Caco-2 (cell line): ENCODE results near the gene MCTP1. TPM values are rescaled to one million over a fixed set of nuclear protein-coding genes. Genes with fewer than 3 reads are reported as not detected.

Experiments used
- BruUV-seq: library from RNA; stranded (reverse); fragments of 400-500 nt; replicated peaks from 2 replicates; lab custom pipeline; 2021; lab: Mats Ljungman, UMichigan
- CTCF ChIA-PET: fragments of 300-600 bp; sonication (Branson Sonifier 250); formaldehyde crosslinking; loops from one replicate; lab custom pipeline; 2022; ENCODE audit warnings: antibody characterized with exemption; lab: Charles Lee
- POLR2A ChIA-PET: fragments of 300-600 bp; sonication (Branson Sonifier 250); formaldehyde crosslinking; loops from one replicate; lab custom pipeline; 2022; ENCODE audit warnings: antibody characterized with exemption; lab: Charles Lee
- DNase-seq, 2 experiments: peaks; one replicate each; pipeline versions ENCODE4 v3.0.0 to v3.0.0-alpha.2; 2020 to 2022
- H3K27me3 ChIP-seq: replicated peaks from 2 replicates; pipeline ENCODE4 v1.6.0; 2011; ENCODE audit warnings: low read length; ENCODE audit not compliant: control insufficient read depth, insufficient read depth
- H3K36me3 ChIP-seq: 2 replicates; pipeline ENCODE4 v1.5.1; 2011; ENCODE audit warnings: low read length; ENCODE audit not compliant: control insufficient read depth, insufficient read depth
- H3K4me1 ChIP-seq: fragments of 250-450 bp; sonication (Bioruptor Pico); 2 replicates; pipeline ENCODE4 v1.5.1; 2020; ENCODE audit warnings: mild to moderate bottlenecking
- H3K4me3 ChIP-seq: 2 replicates; pipeline ENCODE4 v1.5.1; 2011; ENCODE audit warnings: low read depth, mild to moderate bottlenecking, control low read depth, low read length
- H3K9me3 ChIP-seq: fragments of 250-450 bp; sonication (Bioruptor Pico); 2 replicates; pipeline ENCODE4 v1.5.1; 2020; ENCODE audit warnings: mild to moderate bottlenecking, moderate library complexity
- H3K27ac Mint-ChIP-seq: one replicate; pipeline ENCODE4 v1.8.0; 2022; ENCODE audit warnings: mixed read lengths; ENCODE audit not compliant: unreplicated experiment
- H3K27me3 Mint-ChIP-seq: one replicate; pipeline ENCODE4 v1.8.0; 2022; ENCODE audit warnings: mixed read lengths; ENCODE audit not compliant: insufficient read depth, unreplicated experiment
- H3K36me3 Mint-ChIP-seq: one replicate; pipeline ENCODE4 v1.8.0; 2022; ENCODE audit warnings: mild to moderate bottlenecking, mixed read lengths; ENCODE audit not compliant: insufficient read depth, unreplicated experiment
- H3K4me1 Mint-ChIP-seq: one replicate; pipeline ENCODE4 v1.8.0; 2022; ENCODE audit warnings: low read depth, mixed read lengths; ENCODE audit not compliant: unreplicated experiment
- H3K4me3 Mint-ChIP-seq: one replicate; pipeline ENCODE4 v1.8.0; 2022; ENCODE audit warnings: mild to moderate bottlenecking, moderate library complexity, mixed read lengths; ENCODE audit not compliant: unreplicated experiment
- H3K9me3 Mint-ChIP-seq: one replicate; pipeline ENCODE4 v1.8.0; 2022; ENCODE audit warnings: mixed read lengths; ENCODE audit not compliant: unreplicated experiment
- CTCF ChIP-seq, 2 experiments: fragments of 200-600 bp in 1 of 2; IDR thresholded peaks; 1 replicate in 1 of 2; 2 replicates in 1 of 2; pipeline versions ENCODE4 v1.5.1 to v1.8.0; 2011 to 2022; ENCODE audit warnings: antibody characterized with exemption in 1 of 2, control low read depth in 1 of 2, inconsistent platforms in 1 of 2, low read depth in 1 of 2, low read length in 1 of 2, mild to moderate bottlenecking in 1 of 2, moderate library complexity in 1 of 2; ENCODE audit not compliant: insufficient read depth in 1 of 2, severe bottlenecking in 1 of 2, unreplicated experiment in 1 of 2
- intact Hi-C: fragments of 100-400 bp; cut with micrococcal nuclease; formaldehyde crosslinking; loops from one replicate; pipeline ENCODE4 v1.10.0; 2022; ENCODE audit not compliant: unreplicated experiment
- total RNA-seq: library from RNA; stranded (reverse); gene quantifications from 2 replicates; pipeline ENCODE4 v1.2.3, GENCODE V29; 2022

The MCTP1 gene
- total RNA-seq, 1 experiment from 2014 or later: 3.2 TPM

GRCh38 chr5:94908889-94909480 is 375.9 kb downstream of the MCTP1 start:
- ChIA-PET CTCF (no interaction called here), POLR2A (no interaction called here)
- no peak overlapping the region for H3K4me3 ChIP-seq
- Mint-ChIP-seq H3K4me1 (no peaks in the 10 kb centered on the region), H3K27me3 (peaks cover 3% of the 10 kb centered on the region), H3K36me3 (no peaks in the 10 kb centered on the region), H3K4me3 (no peak overlapping the region), H3K27ac (no peak overlapping the region), H3K9me3 (no peaks in the 10 kb centered on the region)
- intact Hi-C loops: loop anchor here (1.0 to 2.0 kb wide), 2 partner anchors 79 to 384 kb away; no protein-coding TSS in a partner anchor
- TF ChIP-seq CTCF (IDR thresholded peaks at IDR 0.05; ENCODE audit: insufficient read depth in 1 of 2, low read depth in 1 of 2, low read length in 1 of 2, severe bottlenecking in 1 of 2, unreplicated experiment in 1 of 2): peak; percentile 64 to 70
- no peaks in the 10 kb centered on the region for H3K27me3 ChIP-seq
- peak in 1 of 2 experiments; percentile 50 for DNase-seq
- H3K36me3 ChIP-seq: no peaks in the 10 kb centered on the region
- no peaks in the 10 kb centered on the region for H3K4me1 ChIP-seq
- no peaks in the 10 kb centered on the region for H3K9me3 ChIP-seq
- no TSS peak for BruUV-seq

GRCh38 chr5:94906750-94907149 is 378.1 kb downstream of the MCTP1 start:
- no peaks in the 10 kb centered on the region for H3K36me3 ChIP-seq
- no peaks in the 10 kb centered on the region for H3K9me3 ChIP-seq
- Mint-ChIP-seq H3K27me3 (peaks cover 3% of the 10 kb centered on the region), H3K27ac (no peak overlapping the region), H3K9me3 (no peaks in the 10 kb centered on the region), H3K4me3 (no peak overlapping the region), H3K36me3 (no peaks in the 10 kb centered on the region), H3K4me1 (no peaks in the 10 kb centered on the region)
- no peaks in the 10 kb centered on the region for H3K4me1 ChIP-seq
- intact Hi-C loops: no loop called here
- TF ChIP-seq CTCF (IDR thresholded peaks at IDR 0.05; ENCODE audit: insufficient read depth in 1 of 2, low read depth in 1 of 2, low read length in 1 of 2, severe bottlenecking in 1 of 2, unreplicated experiment in 1 of 2): no peak
- H3K27me3 ChIP-seq: no peaks in the 10 kb centered on the region
- H3K4me3 ChIP-seq: no peak overlapping the region
- CTCF ChIA-PET: no interaction called here
- DNase-seq: no peak
- no TSS peak for BruUV-seq
- POLR2A ChIA-PET: no interaction called here

- Mint-ChIP-seq H3K27ac (no peak overlapping the region), H3K27me3 (peaks cover 5% of the 10 kb centered on the region), H3K9me3 (no peaks in the 10 kb centered on the region), H3K4me1 (no peaks in the 10 kb centered on the region), H3K36me3 (no peaks in the 10 kb centered on the region), H3K4me3 (no peak overlapping the region)
- no peak for DNase-seq
- no TSS peak for BruUV-seq
- no peak overlapping the region for H3K4me3 ChIP-seq
- intact Hi-C loops: no loop called here
- CTCF ChIA-PET: no interaction called here
- no peak for TF ChIP-seq CTCF (IDR thresholded peaks at IDR 0.05; ENCODE audit: insufficient read depth in 1 of 2, low read depth in 1 of 2, low read length in 1 of 2, severe bottlenecking in 1 of 2, unreplicated experiment in 1 of 2)
- H3K4me1 ChIP-seq: no peaks in the 10 kb centered on the region
- no peaks in the 10 kb centered on the region for H3K9me3 ChIP-seq
- no peaks in the 10 kb centered on the region for H3K27me3 ChIP-seq
- no peaks in the 10 kb centered on the region for H3K36me3 ChIP-seq
- POLR2A ChIA-PET: no interaction called here
These were observed 381.2 kb downstream of the MCTP1 start for GRCh38 chr5:94903726-94904125.
